ENCODE data around the gene ASS1.

GRCh38 chr9:130508218-130508617, 63.5 kb downstream of the ASS1 start:
- TF ChIP-seq CTCF (IDR thresholded peaks at IDR 0.05) (no peak), POLR2A (IDR thresholded peaks at IDR 0.05) (no peak)
